ENCODE data around the gene RPRD1B. TPM values are rescaled to one million over a fixed set of nuclear protein-coding genes. Genes with fewer than 3 reads are reported as not detected.
"Not testable (repeated sequence)": the region's sequence is repeated elsewhere in the genome, so short reads cannot be mapped to it uniquely, and the experiment has no call there.

The RPRD1B gene
- total RNA-seq, 2 donors from 2014 or later: 78.6 to 86.4 TPM

- ATAC-seq: no peak
- no peak for DNase-seq
- intact Hi-C loops (cut with DNase I): no loop called here
Observed at GRCh38 chr20:38090061-38090460, 56.5 kb downstream of the RPRD1B start.

GRCh38 chr20:38091441-38092216, 58.1 kb downstream of the RPRD1B start:
- DNase-seq (no peak), ATAC-seq (peak; percentile 50 to 73)
- intact Hi-C loops (cut with DNase I): no loop called here

GRCh38 chr20:38092260-38092857, 58.8 kb downstream of the RPRD1B start:
- ATAC-seq: peak; percentile 25 to 35

GRCh38 chr20:38092915-38093314, 59.4 kb downstream of the RPRD1B start:
- DNase-seq (no peak), ATAC-seq (no peak)
- intact Hi-C loops (cut with DNase I): no loop called here

More at GRCh38 chr20:38092260-38092857, 58.8 kb downstream of the RPRD1B start:
- DNase-seq: no peak
- intact Hi-C loops (cut with DNase I): no loop called here

- intact Hi-C loops (cut with DNase I): no loop called here
- DNase-seq: no peak
- ATAC-seq: no peak
Observed at GRCh38 chr20:38093641-38094077, 60.1 kb downstream of the RPRD1B start.

GRCh38 chr20:38094373-38094891, 60.9 kb downstream of the RPRD1B start:
- intact Hi-C loops (cut with DNase I): no loop called here
- peak; percentile 62 for DNase-seq
- ATAC-seq: peak in 1 of 2 donors; percentile 51

GRCh38 chr20:38095017-38095686, 61.6 kb downstream of the RPRD1B start:
- ATAC-seq: peak in 1 of 2 donors; percentile 36
- no peak for DNase-seq
- intact Hi-C loops (cut with DNase I): no loop called here

- ATAC-seq (no peak), DNase-seq (no peak)
- intact Hi-C loops (cut with DNase I): no loop called here
Observed at GRCh38 chr20:38098952-38099351, 65.4 kb downstream of the RPRD1B start.

- intact Hi-C loops (cut with DNase I); ATAC-seq; DNase-seq: not testable (repeated sequence)
Observed at GRCh38 chr20:38102206-38102605, 68.7 kb downstream of the RPRD1B start.

- no peak for DNase-seq
- no peak for ATAC-seq
- intact Hi-C loops (cut with DNase I): no loop called here
Observed at GRCh38 chr20:38104285-38104684, 70.7 kb downstream of the RPRD1B start.

GRCh38 chr20:38106461-38106860, 72.9 kb downstream of the RPRD1B start:
- ATAC-seq: no peak

GRCh38 chr20:38107386-38107785, 73.8 kb downstream of the RPRD1B start:
- ATAC-seq; DNase-seq; intact Hi-C loops (cut with DNase I): not testable (repeated sequence)

More at GRCh38 chr20:38106461-38106860, 72.9 kb downstream of the RPRD1B start:
- intact Hi-C loops (cut with DNase I): no loop called here
- no peak for DNase-seq

- ATAC-seq; DNase-seq; intact Hi-C loops (cut with DNase I): not testable (repeated sequence)
Observed at GRCh38 chr20:38107916-38108315, 74.4 kb downstream of the RPRD1B start.

GRCh38 chr20:38108438-38108985, 75.0 kb downstream of the RPRD1B start:
- DNase-seq (peak; percentile 65), ATAC-seq (peak; percentile 31 to 45)
- intact Hi-C loops (cut with DNase I): no loop called here

- intact Hi-C loops (cut with DNase I): no loop called here
- DNase-seq: peak; percentile 71
- peak; percentile 25 to 53 for ATAC-seq
Observed at GRCh38 chr20:38108986-38109541, 75.5 kb downstream of the RPRD1B start.

- intact Hi-C loops (cut with DNase I): no loop called here
- DNase-seq (peak; percentile 87), ATAC-seq (peak; percentile 93 to 94)
Observed at GRCh38 chr20:38109591-38110524, 76.3 kb downstream of the RPRD1B start.

GRCh38 chr20:38110525-38111178, 77.1 kb downstream of the RPRD1B start:
- DNase-seq: no peak
- ATAC-seq: no peak
- intact Hi-C loops (cut with DNase I): no loop called here
